B cell (primary cell): ENCODE data around the gene PALM2AKAP2. TPM values are rescaled to one million over a fixed set of nuclear protein-coding genes. Genes with fewer than 3 reads are reported as not detected.

Experiments used
- ATAC-seq: fragments of 200-7000 bp; cut with Tn5 transposase; one replicate; pipeline ENCODE4 v1.10.0; 2021; ENCODE audit warnings: low read depth, mild to moderate bottlenecking, moderate number of reproducible peaks, moderate library complexity
- CTCF ChIA-PET: fragments of 350-600 bp; sonication (Branson Sonifier 250); formaldehyde crosslinking; loops from one replicate; lab custom pipeline; 2021; ENCODE audit warnings: antibody characterized with exemption, inconsistent platforms; lab: Charles Lee
- POLR2A ChIA-PET: fragments of 350-600 bp; sonication (Branson Sonifier 250); formaldehyde crosslinking; loops from one replicate; lab custom pipeline; 2021; ENCODE audit warnings: antibody characterized with exemption; lab: Charles Lee
- DNase-seq: peaks from one replicate; pipeline ENCODE4 v3.0.0; 2013
- H2AFZ ChIP-seq: 2 replicates; pipeline ENCODE4 v1.6.1; 2012; ENCODE audit warnings: mild to moderate bottlenecking, low read depth, low read length; ENCODE audit not compliant: insufficient read depth, poor library complexity, severe bottlenecking
- H3K27ac ChIP-seq, 2 donors: 1 replicate in 1 of 2; 2 replicates in 1 of 2; pipeline ENCODE4 v1.5.1; 2012 to 2013; ENCODE audit warnings: low read length in 2 of 2, mild to moderate bottlenecking in 2 of 2, moderate library complexity in 1 of 2
- H3K27me3 ChIP-seq, 4 experiments: fragments of 200-600 bp in 1 of 4; sonication (generic) in 1 of 4; replicated peaks in 1 of 4; 1 replicate in 2 of 4; 2 replicates in 2 of 4; pipeline versions ENCODE4 v1.6.1 to v1.7.0; 2013 to 2016; ENCODE audit warnings: low read length in 3 of 4, mild to moderate bottlenecking in 2 of 4, mixed read lengths in 1 of 4, moderate library complexity in 1 of 4; ENCODE audit not compliant: insufficient read depth in 4 of 4, control insufficient read depth in 3 of 4; ENCODE audit errors: control extremely low read depth in 1 of 4
- H3K36me3 ChIP-seq, 2 experiments: replicated peaks in 1 of 2; 1 replicate in 1 of 2; 2 replicates in 1 of 2; pipeline versions ENCODE4 v1.6.1 to v1.7.1; 2013; ENCODE audit warnings: low read length in 1 of 2; ENCODE audit not compliant: insufficient read depth in 2 of 2, control insufficient read depth in 1 of 2; ENCODE audit errors: control extremely low read depth in 1 of 2, extremely low read depth in 1 of 2
- H3K4me1 ChIP-seq, 2 donors: fragments of 200-600 bp in 1 of 2; sonication (generic) in 1 of 2; 1 replicate in 1 of 2; 2 replicates in 1 of 2; pipeline versions ENCODE4 v1.5.1 to v1.6.1; 2013 to 2017; ENCODE audit warnings: low read length in 2 of 2; ENCODE audit not compliant: control insufficient read depth in 2 of 2, insufficient read depth in 2 of 2
- H3K4me2 ChIP-seq: replicated peaks from 2 replicates; pipeline ENCODE3; 2012; ENCODE audit warnings: mild to moderate bottlenecking, low read depth, low read length; ENCODE audit not compliant: poor library complexity, severe bottlenecking
- H3K4me3 ChIP-seq, 5 experiments: fragments of 200-600 bp in 1 of 5; sonication (generic) in 1 of 5; 1 replicate in 3 of 5; 2 replicates in 2 of 5; pipeline versions ENCODE4 v1.5.1 to v1.7.0; 2011 to 2016; ENCODE audit warnings: low read length in 4 of 5, mild to moderate bottlenecking in 4 of 5, low read depth in 2 of 5, control low read depth in 1 of 5, moderate library complexity in 1 of 5; ENCODE audit not compliant: insufficient read depth in 1 of 5; ENCODE audit errors: control extremely low read depth in 1 of 5, extremely low read depth in 1 of 5
- H3K79me2 ChIP-seq: fragments of 200-600 bp; sonication (generic); one replicate; pipeline ENCODE4 v1.6.0; 2016; ENCODE audit warnings: low read length; ENCODE audit not compliant: control insufficient read depth, insufficient read depth
- H3K9ac ChIP-seq: fragments of 200-600 bp; sonication (generic); 2 replicates; pipeline ENCODE4 v1.6.1; 2017; ENCODE audit warnings: mild to moderate bottlenecking, low read length, moderate library complexity
- H3K9me3 ChIP-seq, 3 donors: one replicate each; pipeline versions ENCODE4 v1.6.1 to v1.7.1; 2013; ENCODE audit warnings: low read length in 2 of 3; ENCODE audit not compliant: control insufficient read depth in 2 of 3, insufficient read depth in 1 of 3; ENCODE audit errors: control extremely low read depth in 1 of 3
- H4K20me1 ChIP-seq: 2 replicates; pipeline ENCODE4 v1.6.0; 2012; ENCODE audit warnings: mild to moderate bottlenecking, low read length; ENCODE audit not compliant: insufficient read depth, control insufficient read depth, poor library complexity, severe bottlenecking
- H3K27ac Mint-ChIP-seq: one replicate; pipeline ENCODE4 v1.8.0; 2021; ENCODE audit warnings: mixed read lengths
- H3K27me3 Mint-ChIP-seq: one replicate; pipeline ENCODE4 v1.8.0; 2021; ENCODE audit warnings: mixed read lengths
- H3K4me1 Mint-ChIP-seq: one replicate; pipeline ENCODE4 v1.8.0; 2021; ENCODE audit warnings: mixed read lengths
- H3K4me3 Mint-ChIP-seq: one replicate; pipeline ENCODE4 v1.8.0; 2021; ENCODE audit warnings: mixed read lengths
- H3K9me3 Mint-ChIP-seq: one replicate; pipeline ENCODE4 v1.8.0; 2022; ENCODE audit warnings: mixed read lengths; ENCODE audit not compliant: insufficient read depth
- EZH2 ChIP-seq: IDR thresholded peaks from 2 replicates; pipeline ENCODE4 v1.6.1; 2012; ENCODE audit warnings: borderline replicate concordance, low read depth, mild to moderate bottlenecking, moderate library complexity, low read length; ENCODE audit not compliant: insufficient read depth, poor library complexity, severe bottlenecking
- WGBS: methylation state at CpG from one replicate; pipeline ENCODE4 v1.1.5; 2013; ENCODE audit warnings: missing lambda C conversion rate; ENCODE audit not compliant: insufficient coverage; 5-methylcytosine and 5-hydroxymethylcytosine counted together
- intact Hi-C: fragments of 100-400 bp; cut with micrococcal nuclease; formaldehyde crosslinking; loops from one replicate; pipeline ENCODE4 v1.10.0; 2022
- polyA plus RNA-seq: library from polyadenylated mRNA; depleted of rRNA; stranded (reverse); fragments of >200 nt; gene quantifications from 2 replicates; pipeline ENCODE4 v1.2.3, GENCODE V29; 2012
- total RNA-seq, 2 donors: library from RNA; stranded (reverse); fragments of 120-200 nt in 1 of 2; gene quantifications; 1 replicate in 1 of 2; 2 replicates in 1 of 2; pipeline versions ENCODE4 v1.2.3 to v1.2.4, GENCODE V29; 2013 to 2022
- TF ChIP-seq, protein P1 (sequence below): fragments of 200-600 bp; IDR thresholded peaks from one replicate; pipeline ENCODE4 v1.8.0; 2022; ENCODE audit warnings: antibody characterized with exemption, mild to moderate bottlenecking

The PALM2AKAP2 gene
- total and polyA plus RNA-seq, 2 donors (not counting 1 experiment from before 2014, with no cell fraction given), result not detected

DNA sequence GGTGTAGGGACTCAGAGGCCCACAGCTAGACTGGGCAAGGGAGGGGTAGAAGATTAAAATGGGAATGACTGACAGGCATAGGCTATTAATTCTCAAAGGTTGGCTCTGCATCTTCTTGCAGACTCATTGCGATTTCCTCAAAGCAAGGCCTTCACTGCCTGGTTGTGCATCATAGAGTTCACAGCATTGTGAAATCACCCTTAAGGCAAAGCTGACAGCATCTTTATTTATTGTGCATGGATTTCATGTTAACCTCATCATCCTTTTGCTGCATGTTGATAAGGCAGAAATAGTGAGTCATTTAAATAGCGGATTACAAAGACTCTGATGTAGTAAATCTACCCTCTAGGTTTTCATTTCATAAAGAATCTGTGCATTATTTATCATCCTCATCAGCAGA lies 13.6 kb upstream of the PALM2AKAP2 start:
- peaks cover 46% of the 10 kb centered on the region for H3K27me3 Mint-ChIP-seq
- POLR2A ChIA-PET, result no interaction called here

DNA sequence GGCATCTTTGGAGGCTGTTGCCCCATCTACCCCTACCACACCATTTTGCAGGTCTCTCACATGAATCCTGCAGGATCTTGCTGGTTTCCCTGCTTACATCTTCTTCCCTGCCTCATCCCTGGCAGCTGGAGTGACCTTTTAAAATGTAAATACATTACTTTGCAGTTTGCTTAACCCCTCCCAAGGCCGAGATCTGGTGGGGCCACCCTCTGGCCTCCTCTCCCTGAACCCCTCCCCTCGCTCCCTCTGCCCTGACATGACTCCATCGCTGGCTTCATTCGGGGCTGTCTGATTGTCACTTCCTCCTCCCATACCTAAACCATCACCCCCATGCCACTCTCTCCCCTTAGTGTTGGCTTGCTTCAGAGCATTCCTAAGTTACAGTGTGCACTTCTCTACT lies 12.6 kb upstream of the PALM2AKAP2 start:
- WGBS, result 30% methylated on average over 4 of the region's 4 CpGs
- Histone ChIP-seq H3K9me3 (no peaks in the 10 kb centered on the region), H3K9ac (no peak overlapping the region), H3K4me2 (no peak overlapping the region), H3K27ac (no peak overlapping the region), H4K20me1 (no peaks in the 10 kb centered on the region), H2AFZ (no peak overlapping the region), H3K27me3 (peaks cover 0 to 19% (median 8%) of the 10 kb centered on the region in 4 experiments), H3K36me3 (no peaks in the 10 kb centered on the region), H3K4me1 (no peaks in the 10 kb centered on the region), H3K79me2 (no peaks in the 10 kb centered on the region), H3K4me3 (no peak overlapping the region)
- intact Hi-C loops, result no loop called here
- no peak for TF ChIP-seq EZH2
- TF ChIP-seq, protein P1, sequence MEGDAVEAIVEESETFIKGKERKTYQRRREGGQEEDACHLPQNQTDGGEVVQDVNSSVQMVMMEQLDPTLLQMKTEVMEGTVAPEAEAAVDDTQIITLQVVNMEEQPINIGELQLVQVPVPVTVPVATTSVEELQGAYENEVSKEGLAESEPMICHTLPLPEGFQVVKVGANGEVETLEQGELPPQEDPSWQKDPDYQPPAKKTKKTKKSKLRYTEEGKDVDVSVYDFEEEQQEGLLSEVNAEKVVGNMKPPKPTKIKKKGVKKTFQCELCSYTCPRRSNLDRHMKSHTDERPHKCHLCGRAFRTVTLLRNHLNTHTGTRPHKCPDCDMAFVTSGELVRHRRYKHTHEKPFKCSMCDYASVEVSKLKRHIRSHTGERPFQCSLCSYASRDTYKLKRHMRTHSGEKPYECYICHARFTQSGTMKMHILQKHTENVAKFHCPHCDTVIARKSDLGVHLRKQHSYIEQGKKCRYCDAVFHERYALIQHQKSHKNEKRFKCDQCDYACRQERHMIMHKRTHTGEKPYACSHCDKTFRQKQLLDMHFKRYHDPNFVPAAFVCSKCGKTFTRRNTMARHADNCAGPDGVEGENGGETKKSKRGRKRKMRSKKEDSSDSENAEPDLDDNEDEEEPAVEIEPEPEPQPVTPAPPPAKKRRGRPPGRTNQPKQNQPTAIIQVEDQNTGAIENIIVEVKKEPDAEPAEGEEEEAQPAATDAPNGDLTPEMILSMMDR, result no peak
- CTCF ChIA-PET, result no interaction called here
- H3K9me3 Mint-ChIP-seq, result no peaks in the 10 kb centered on the region
- peaks cover 54% of the 10 kb centered on the region for H3K27me3 Mint-ChIP-seq
- H3K4me1 Mint-ChIP-seq, result no peaks in the 10 kb centered on the region
- DNase-seq, result no peak
- no peak overlapping the region for H3K27ac Mint-ChIP-seq
- no peak for ATAC-seq
- POLR2A ChIA-PET, result no interaction called here
- no peak overlapping the region for H3K4me3 Mint-ChIP-seq

More for the DNA sequence above, 13.6 kb upstream of the PALM2AKAP2 start:
- no peak overlapping the region for H3K4me3 Mint-ChIP-seq
- Histone ChIP-seq H4K20me1 (no peaks in the 10 kb centered on the region), H2AFZ (no peak overlapping the region), H3K4me1 (no peaks in the 10 kb centered on the region), H3K4me2 (no peak overlapping the region), H3K9me3 (no peaks in the 10 kb centered on the region), H3K4me3 (no peak overlapping the region), H3K27ac (no peak overlapping the region), H3K9ac (no peak overlapping the region), H3K27me3 (peaks cover 0 to 19% (median 7%) of the 10 kb centered on the region in 4 experiments), H3K36me3 (no peaks in the 10 kb centered on the region), H3K79me2 (no peaks in the 10 kb centered on the region)
- ATAC-seq, result no peak
- 88% methylated on average over 1 of the region's 2 CpGs for WGBS
- TF ChIP-seq, protein P1, result no peak
- TF ChIP-seq EZH2, result no peak
- CTCF ChIA-PET, result no interaction called here
- DNase-seq, result no peak
- H3K9me3 Mint-ChIP-seq, result no peaks in the 10 kb centered on the region
- H3K27ac Mint-ChIP-seq, result no peak overlapping the region
- no peaks in the 10 kb centered on the region for H3K4me1 Mint-ChIP-seq
- intact Hi-C loops, result no loop called here
